Neural cell (in vitro differentiated cells): ENCODE data around the gene GBP6. TPM values are rescaled to one million over a fixed set of nuclear protein-coding genes. Genes with fewer than 3 reads are reported as not detected.

Experiments
- H2AFZ ChIP-seq: fragments of 200-600, 300-800 bp; sonication (generic), shearing (Covaris generic); 2 replicates; pipeline ENCODE4 v1.6.0; 2014; ENCODE audit warnings: low read depth, mild to moderate bottlenecking, antibody characterized with exemption, low read length, moderate library complexity
- H3F3A ChIP-seq: fragments of 200-600 bp; shearing (Covaris generic); 2 replicates; pipeline ENCODE4 v1.6.1; 2016; ENCODE audit warnings: mild to moderate bottlenecking, moderate library complexity, mixed read lengths, antibody characterized with exemption, low read length; ENCODE audit not compliant: insufficient read depth, poor library complexity, severe bottlenecking
- H3K27ac ChIP-seq: fragments of 200-600, 300-800 bp; sonication (generic), shearing (Covaris generic); 2 replicates; pipeline ENCODE4 v1.5.1; 2014; ENCODE audit warnings: mild to moderate bottlenecking, low read length, moderate library complexity
- H3K27me3 ChIP-seq: fragments of 300-800, 200-600 bp; sonication (generic), shearing (Covaris generic); 2 replicates; pipeline ENCODE4 v1.6.0; 2014; ENCODE audit warnings: mild to moderate bottlenecking, low read depth, low read length, moderate library complexity; ENCODE audit not compliant: insufficient read depth
- H3K36me3 ChIP-seq: fragments of 300-800, 200-600 bp; sonication (generic), shearing (Covaris generic); 2 replicates; pipeline ENCODE4 v1.5.1; 2014; ENCODE audit warnings: mild to moderate bottlenecking, antibody characterized with exemption, low read length, moderate library complexity; ENCODE audit not compliant: insufficient read depth
- H3K4me2 ChIP-seq: fragments of 300-800, 200-600 bp; sonication (generic), shearing (Covaris generic); 2 replicates; pipeline ENCODE4 v1.6.0; 2014; ENCODE audit warnings: mild to moderate bottlenecking, low read length
- H3K4me3 ChIP-seq: fragments of 300-800, 200-600 bp; sonication (generic), shearing (Covaris generic); 2 replicates; pipeline ENCODE4 v1.5.1; 2014; ENCODE audit warnings: mild to moderate bottlenecking, low read length, moderate library complexity
- H3K79me2 ChIP-seq: fragments of 200-600 bp; shearing (Covaris generic); replicated peaks from 2 replicates; pipeline ENCODE4 v1.6.0; 2014; ENCODE audit warnings: mild to moderate bottlenecking, low read length, moderate library complexity; ENCODE audit not compliant: insufficient read depth
- H3K9ac ChIP-seq: fragments of 300-800, 200-600 bp; sonication (generic), shearing (Covaris generic); 2 replicates; pipeline ENCODE4 v1.6.1; 2016; ENCODE audit warnings: mild to moderate bottlenecking, low read length, mixed read lengths
- H3K9me2 ChIP-seq: fragments of 200-600 bp; shearing (Covaris generic); 2 replicates; pipeline ENCODE4 v1.6.1; 2016; ENCODE audit warnings: mild to moderate bottlenecking, low read length, mixed read lengths; ENCODE audit not compliant: insufficient read depth
- H3K9me3 ChIP-seq: fragments of 200-600, 300-800 bp; sonication (generic), shearing (Covaris generic); 2 replicates; pipeline ENCODE4 v1.6.1; 2016; ENCODE audit warnings: mild to moderate bottlenecking, mixed run types, low read length, moderate library complexity, mixed read lengths
- H4K20me1 ChIP-seq: fragments of 200-600 bp; shearing (Covaris generic); 2 replicates; pipeline ENCODE4 v1.6.1; 2016; ENCODE audit warnings: mild to moderate bottlenecking, mixed run types; ENCODE audit not compliant: insufficient read depth
- CTCF ChIP-seq: fragments of 450-650 bp; IDR thresholded peaks from 2 replicates; pipeline ENCODE4 v1.5.1; 2014; ENCODE audit warnings: antibody characterized with exemption, mild to moderate bottlenecking, moderate library complexity; ENCODE audit not compliant: poor library complexity, severe bottlenecking
- EP300 ChIP-seq: fragments of 450-650 bp; conservative IDR thresholded peaks from 2 replicates; pipeline ENCODE4 v1.6.1; 2014; ENCODE audit warnings: antibody characterized with exemption, mild to moderate bottlenecking, moderate library complexity; ENCODE audit not compliant: poor library complexity, severe bottlenecking
- EZH2 ChIP-seq: fragments of 200-600, 300-800 bp; shearing (Covaris generic), sonication (generic); IDR thresholded peaks from 2 replicates; pipeline ENCODE4 v1.6.1; 2014; ENCODE audit warnings: antibody characterized with exemption, low read length, borderline replicate concordance, mild to moderate bottlenecking; ENCODE audit not compliant: insufficient read depth, poor library complexity, severe bottlenecking
- MXI1 ChIP-seq: fragments of 450-650 bp; conservative IDR thresholded peaks from 2 replicates; pipeline ENCODE4 v1.6.1; 2014; ENCODE audit warnings: antibody characterized with exemption, mild to moderate bottlenecking; ENCODE audit not compliant: poor library complexity, severe bottlenecking
- POLR2AphosphoS5 ChIP-seq: IDR thresholded peaks from 2 replicates; pipeline ENCODE4 v1.6.1; 2012
- RAD21 ChIP-seq: fragments of 450-650 bp; conservative IDR thresholded peaks from 2 replicates; pipeline ENCODE4 v1.6.1; 2014; ENCODE audit warnings: antibody characterized with exemption, mild to moderate bottlenecking, moderate library complexity
- REST ChIP-seq: IDR thresholded peaks from 2 replicates; pipeline ENCODE4 v1.6.1; 2012; ENCODE audit warnings: borderline replicate concordance
- SMC3 ChIP-seq: fragments of 450-650 bp; conservative IDR thresholded peaks from 2 replicates; pipeline ENCODE4 v1.6.1; 2014; ENCODE audit warnings: antibody characterized with exemption, mild to moderate bottlenecking, moderate library complexity; ENCODE audit not compliant: poor library complexity
- TAF1 ChIP-seq: IDR thresholded peaks from 2 replicates; pipeline ENCODE4 v1.6.1; 2012; ENCODE audit warnings: low read depth
- polyA plus RNA-seq: library from polyadenylated mRNA; depleted of rRNA; stranded (reverse); fragments of >200 nt; gene quantifications from 2 replicates; pipeline ENCODE4 v1.2.3, GENCODE V29; 2014

The GBP6 gene
- polyA plus RNA-seq, 1 donor from 2014 or later, result not detected

- H3K9me3 ChIP-seq, result no peaks in the 10 kb centered on the region
- no peak overlapping the region for H3K9ac ChIP-seq
- H3F3A ChIP-seq, result no peaks in the 10 kb centered on the region
- H3K36me3 ChIP-seq, result no peaks in the 10 kb centered on the region
- no peak overlapping the region for H3K4me3 ChIP-seq
- no peaks in the 10 kb centered on the region for H3K79me2 ChIP-seq
- TF ChIP-seq RAD21, result no peak
- TF ChIP-seq REST, result no peak
- no peak for TF ChIP-seq SMC3
- TF ChIP-seq EZH2, result no peak
- no peak for TF ChIP-seq TAF1
- no peak for TF ChIP-seq POLR2AphosphoS5
- TF ChIP-seq CTCF, result no peak
- TF ChIP-seq EP300, result no peak
- no peak overlapping the region for H3K27ac ChIP-seq
- H2AFZ ChIP-seq, result no peak overlapping the region
- H4K20me1 ChIP-seq, result no peaks in the 10 kb centered on the region
- no peaks in the 10 kb centered on the region for H3K27me3 ChIP-seq
- no peaks in the 10 kb centered on the region for H3K9me2 ChIP-seq
- H3K4me2 ChIP-seq, result no peak overlapping the region
These were observed 9.7 kb upstream of the GBP6 start for GRCh38 chr1:89354205-89354604.

- Histone ChIP-seq H4K20me1 (no peaks in the 10 kb centered on the region), H3K9me2 (no peaks in the 10 kb centered on the region), H3F3A (no peaks in the 10 kb centered on the region), H3K4me3 (no peak overlapping the region), H3K27ac (no peak overlapping the region), H3K27me3 (no peaks in the 10 kb centered on the region), H3K9me3 (no peaks in the 10 kb centered on the region), H3K79me2 (no peaks in the 10 kb centered on the region), H3K4me2 (no peak overlapping the region), H3K9ac (no peak overlapping the region), H2AFZ (no peak overlapping the region), H3K36me3 (no peaks in the 10 kb centered on the region)
- no peak for TF ChIP-seq SMC3
- no peak for TF ChIP-seq POLR2AphosphoS5
- no peak for TF ChIP-seq EP300
- TF ChIP-seq EZH2, result no peak
- TF ChIP-seq RAD21, result no peak
- TF ChIP-seq REST, result no peak
- TF ChIP-seq TAF1, result no peak
- TF ChIP-seq CTCF, result no peak
- no peak for TF ChIP-seq MXI1
These were observed 8.8 kb upstream of the GBP6 start for GRCh38 chr1:89355056-89355455.
